RWPE1 (cell line): ENCODE results near the gene NLRC3.
A peak's percentile ranks its signal among the peaks of the same experiment; 100 is the strongest.
"Not testable (repeated sequence)": the region's sequence is repeated elsewhere in the genome, so short reads cannot be mapped to it uniquely, and the experiment has no call there.

Source experiments
- CTCF ChIA-PET: fragments of 350-600 bp; sonication (Branson Sonifier 250); formaldehyde crosslinking; extraction: SDS; loops from one replicate; lab custom pipeline; 2021; lab: Yijun Ruan, JAX
- POLR2A ChIA-PET: fragments of 400-600 bp; formaldehyde crosslinking; extraction: SDS; loops from one replicate; lab custom pipeline; 2020; ENCODE audit warnings: antibody characterized with exemption; ENCODE audit not compliant: low non-redundant PET; lab: Yijun Ruan, JAX
- DNase-seq: peaks from one replicate; pipeline ENCODE4 v3.0.0; 2012; ENCODE audit warnings: low spot score
- H3K27ac ChIP-seq: fragments of 450-650 bp; 2 replicates; pipeline ENCODE4 v1.5.1; 2017
- TF ChIP-seq, protein P1 (sequence below): fragments of 450-650 bp; conservative IDR thresholded peaks from 2 replicates; pipeline ENCODE4 v1.5.1; 2017; ENCODE audit warnings: low read depth, mild to moderate bottlenecking

Gene NLRC3

DNA sequence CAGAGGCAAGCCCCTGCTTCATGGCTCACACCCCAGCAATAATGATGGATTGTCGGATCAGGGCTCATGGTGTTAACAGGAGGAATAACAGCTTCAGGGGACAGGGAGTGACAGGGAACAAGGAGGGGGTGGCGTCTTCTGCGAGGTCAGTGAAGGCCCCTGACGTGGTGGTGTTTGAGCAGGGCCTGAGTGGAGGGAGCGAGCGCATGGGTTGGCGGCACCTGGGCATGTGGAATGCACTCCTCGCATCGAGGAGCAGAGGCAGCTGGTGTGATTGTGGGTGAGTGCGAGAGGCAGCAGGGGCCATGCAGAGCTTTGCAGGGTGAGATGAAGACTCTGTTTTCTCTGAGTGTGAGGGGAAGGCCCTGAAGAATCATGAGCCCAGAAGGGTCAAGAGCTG, 43.1 kb downstream of the NLRC3 start:
- ChIA-PET CTCF (no interaction called here), POLR2A (no interaction called here)
- TF ChIP-seq, protein P1, sequence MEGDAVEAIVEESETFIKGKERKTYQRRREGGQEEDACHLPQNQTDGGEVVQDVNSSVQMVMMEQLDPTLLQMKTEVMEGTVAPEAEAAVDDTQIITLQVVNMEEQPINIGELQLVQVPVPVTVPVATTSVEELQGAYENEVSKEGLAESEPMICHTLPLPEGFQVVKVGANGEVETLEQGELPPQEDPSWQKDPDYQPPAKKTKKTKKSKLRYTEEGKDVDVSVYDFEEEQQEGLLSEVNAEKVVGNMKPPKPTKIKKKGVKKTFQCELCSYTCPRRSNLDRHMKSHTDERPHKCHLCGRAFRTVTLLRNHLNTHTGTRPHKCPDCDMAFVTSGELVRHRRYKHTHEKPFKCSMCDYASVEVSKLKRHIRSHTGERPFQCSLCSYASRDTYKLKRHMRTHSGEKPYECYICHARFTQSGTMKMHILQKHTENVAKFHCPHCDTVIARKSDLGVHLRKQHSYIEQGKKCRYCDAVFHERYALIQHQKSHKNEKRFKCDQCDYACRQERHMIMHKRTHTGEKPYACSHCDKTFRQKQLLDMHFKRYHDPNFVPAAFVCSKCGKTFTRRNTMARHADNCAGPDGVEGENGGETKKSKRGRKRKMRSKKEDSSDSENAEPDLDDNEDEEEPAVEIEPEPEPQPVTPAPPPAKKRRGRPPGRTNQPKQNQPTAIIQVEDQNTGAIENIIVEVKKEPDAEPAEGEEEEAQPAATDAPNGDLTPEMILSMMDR = no peak
- no peak for DNase-seq
- H3K27ac ChIP-seq = no peak overlapping the region

DNA sequence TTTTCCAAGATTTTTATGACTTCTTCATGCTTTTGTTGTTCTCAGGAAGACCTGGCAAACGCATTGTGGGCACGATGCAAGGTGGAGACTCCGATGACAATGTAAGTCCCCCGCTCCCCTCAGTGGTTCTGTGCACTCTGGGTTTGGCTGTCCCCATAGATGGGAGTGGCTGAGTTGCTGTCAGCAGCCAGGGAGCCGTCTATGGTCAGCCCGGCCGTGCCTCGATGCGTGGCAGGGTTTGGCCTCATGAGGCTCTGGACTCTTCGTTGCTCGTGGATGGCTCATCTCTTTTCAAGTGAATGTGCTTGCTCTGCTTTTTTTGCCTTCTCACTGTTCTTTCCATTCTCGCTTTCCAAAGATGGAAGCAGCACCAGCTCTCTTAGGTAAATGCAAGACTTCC, 44.5 kb downstream of the NLRC3 start:
- DNase-seq = no peak
- no peak overlapping the region for H3K27ac ChIP-seq
- TF ChIP-seq, protein P1 = no peak
- ChIA-PET CTCF (interaction anchor here (0.6 kb wide), 1 partner anchor 792 kb away, joined by 3 read pairs; no protein-coding TSS in a partner anchor), POLR2A (no interaction called here)

DNA sequence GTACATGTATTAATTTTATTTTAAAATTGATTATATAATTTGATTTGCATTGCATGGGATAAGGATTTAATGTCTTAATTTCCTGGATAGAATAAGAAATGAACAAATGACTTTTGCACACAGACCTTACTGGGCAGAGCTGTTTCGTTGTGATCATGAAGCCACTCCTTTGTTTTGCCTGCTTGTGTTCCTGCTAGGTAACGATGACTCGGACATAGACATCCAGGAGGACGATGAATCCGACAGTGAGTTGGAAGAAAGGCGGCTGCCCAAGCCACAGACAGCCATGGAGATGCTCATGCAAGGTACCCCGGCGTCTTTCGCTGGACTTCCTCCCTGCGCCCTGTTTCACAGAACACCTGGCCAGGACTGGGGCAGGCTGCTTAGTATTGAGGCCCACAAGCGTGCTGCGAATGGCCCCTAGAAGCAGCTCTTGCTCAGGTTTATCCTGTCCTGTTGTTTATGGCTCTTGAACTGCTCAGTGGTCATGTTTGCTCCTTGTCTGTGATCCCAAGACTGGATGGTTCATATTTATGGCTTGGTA, 46.8 kb downstream of the NLRC3 start:
- POLR2A ChIA-PET = no interaction called here
- TF ChIP-seq, protein P1 = no peak
- H3K27ac ChIP-seq = no peak overlapping the region
- peak; percentile 25 for DNase-seq
- CTCF ChIA-PET = interaction anchor here (0.7 kb wide), 1 partner anchor 446 kb away, joined by 3 read pairs; no protein-coding TSS in a partner anchor

DNA sequence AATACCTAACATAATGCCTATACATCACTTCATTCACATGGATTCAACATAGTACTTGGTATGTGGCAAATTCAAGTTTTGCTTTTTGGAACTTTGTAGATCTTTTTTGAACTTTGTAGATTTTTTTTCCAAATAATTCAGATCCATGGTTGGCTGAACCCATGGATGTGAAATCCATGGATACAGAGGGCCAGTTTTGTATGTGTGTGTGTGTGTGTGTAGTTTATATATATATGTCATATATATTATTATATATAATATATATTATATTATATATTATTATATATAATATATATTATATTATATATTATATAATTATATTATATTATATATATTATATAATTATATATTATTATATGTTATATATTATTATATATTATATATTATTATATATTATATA, 48.0 kb downstream of the NLRC3 start:
- DNase-seq = no peak
- ChIA-PET CTCF (no interaction called here), POLR2A (interaction anchor here (0.6 kb wide), 1 partner anchor 339 kb away, joined by 10 read pairs; no protein-coding TSS in a partner anchor)
- TF ChIP-seq, protein P1 = no peak
- no peak overlapping the region for H3K27ac ChIP-seq

DNA sequence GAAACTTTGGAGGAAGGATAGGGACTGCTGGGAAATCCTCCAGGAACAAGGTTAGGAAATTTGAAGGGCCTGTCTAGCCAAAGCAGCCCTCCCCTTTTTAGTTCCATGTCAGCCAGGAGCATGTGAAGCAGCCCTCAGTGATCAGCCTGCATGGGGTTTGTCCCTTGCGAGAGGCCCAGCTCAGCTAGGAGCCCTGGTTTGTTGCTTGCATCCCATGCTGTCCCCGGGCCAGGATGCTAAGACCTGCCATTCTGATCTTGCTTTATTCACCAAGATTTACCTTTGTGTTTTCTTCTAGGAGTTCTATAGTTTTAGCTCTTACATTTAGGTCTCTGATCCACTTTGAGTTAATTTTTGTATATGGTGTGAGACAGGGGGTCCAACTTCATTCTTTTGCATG, 48.8 kb downstream of the NLRC3 start:
- ChIA-PET CTCF (interaction anchor here (0.7 kb wide), 1 partner anchor 9 kb away, joined by 3 read pairs; no protein-coding TSS in a partner anchor), POLR2A (no interaction called here)
- TF ChIP-seq, protein P1 = no peak
- no peak overlapping the region for H3K27ac ChIP-seq
- DNase-seq = no peak

DNA sequence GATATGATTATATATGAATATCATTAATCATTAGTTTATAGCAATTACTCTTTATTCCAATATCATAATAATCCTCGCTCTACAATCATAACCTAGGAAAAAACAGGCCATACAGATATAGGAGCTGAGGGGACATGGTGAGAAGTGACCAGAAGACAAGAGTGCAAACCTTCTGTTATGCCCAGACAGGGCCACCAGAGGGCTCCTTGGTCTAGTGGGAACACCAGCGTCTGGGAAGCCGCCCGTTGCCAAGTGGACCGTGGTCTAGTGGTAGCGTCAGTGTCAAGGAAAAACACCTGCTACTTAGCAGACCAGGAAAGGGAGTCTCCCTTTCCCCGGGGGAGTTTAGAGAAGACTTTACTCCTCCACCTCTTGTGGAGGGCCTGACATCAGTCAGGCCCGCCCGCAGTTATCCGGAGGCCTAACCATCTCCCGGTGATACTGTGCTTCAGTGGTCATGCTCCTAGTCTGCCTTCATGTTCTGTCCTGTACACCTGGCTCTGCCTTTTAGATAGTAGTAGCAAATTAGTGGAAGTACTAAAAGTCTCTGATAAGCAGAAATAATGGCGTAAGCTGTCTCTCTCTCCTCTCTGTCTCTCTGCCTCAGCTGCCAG, 49.9 kb downstream of the NLRC3 start:
- H3K27ac ChIP-seq, DNase-seq, POLR2A ChIA-PET: not testable (repeated sequence)
- CTCF ChIA-PET = interaction anchor here (0.6 to 0.7 kb wide), 2 partner anchors 60 to 123 kb away, joined by 3 to 4 read pairs; no protein-coding TSS in a partner anchor
- TF ChIP-seq, protein P1 = peak; percentile 64
